Measurements from ENCODE around the gene PPM1L.
"Not testable (repeated sequence)": the region's sequence is repeated elsewhere in the genome, so short reads cannot be mapped to it uniquely, and the experiment has no call there.

PPM1L gene

DNA sequence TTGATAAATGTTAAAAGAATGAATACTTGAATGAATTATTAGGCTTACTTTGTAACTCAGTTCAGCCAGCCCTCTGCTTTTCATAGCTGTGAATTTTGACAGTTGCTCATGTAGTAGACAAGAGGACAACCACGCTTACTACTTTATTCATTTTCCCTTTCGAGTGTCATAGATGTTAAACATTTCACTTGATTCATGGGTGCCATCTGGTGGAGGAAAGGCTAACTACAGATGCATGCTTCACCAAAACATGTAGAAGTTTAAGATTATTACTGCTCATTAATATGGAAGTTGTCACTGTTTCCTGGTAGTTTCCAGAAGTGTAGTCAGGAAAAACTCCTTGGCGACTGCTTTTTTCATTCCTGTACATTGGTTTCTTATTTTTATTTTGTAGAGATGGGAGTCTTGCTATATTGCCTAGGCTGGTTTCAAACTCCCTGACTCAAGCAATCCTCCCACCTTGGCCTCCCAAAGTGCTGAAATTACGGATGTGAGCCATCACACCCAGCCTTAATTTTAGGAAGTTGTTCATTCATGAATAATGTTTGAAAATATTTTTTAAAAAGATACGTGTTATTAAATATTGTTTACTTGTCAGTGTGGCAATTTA is 186.0 kb downstream of the PPM1L start:
- DNase-seq, result no peak

DNA sequence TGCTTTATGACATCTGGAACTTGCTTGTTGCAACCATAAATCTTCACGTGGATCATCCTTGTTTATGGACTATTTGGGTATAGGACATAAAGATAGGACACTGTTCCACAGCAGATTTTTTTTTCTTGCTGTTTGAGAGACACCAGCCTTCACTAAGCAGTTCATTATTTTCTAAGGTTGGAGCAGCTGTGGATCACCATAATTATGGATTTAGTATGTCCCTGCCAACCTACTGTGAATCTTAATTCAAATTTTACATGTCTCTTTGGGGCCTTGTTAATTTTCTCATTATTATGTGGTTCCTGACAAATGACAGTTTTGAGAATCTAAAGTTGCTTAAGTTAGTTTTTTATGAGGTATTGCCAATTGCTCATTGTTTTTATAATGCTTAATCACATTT is 188.0 kb downstream of the PPM1L start:
- no peak for DNase-seq

DNA sequence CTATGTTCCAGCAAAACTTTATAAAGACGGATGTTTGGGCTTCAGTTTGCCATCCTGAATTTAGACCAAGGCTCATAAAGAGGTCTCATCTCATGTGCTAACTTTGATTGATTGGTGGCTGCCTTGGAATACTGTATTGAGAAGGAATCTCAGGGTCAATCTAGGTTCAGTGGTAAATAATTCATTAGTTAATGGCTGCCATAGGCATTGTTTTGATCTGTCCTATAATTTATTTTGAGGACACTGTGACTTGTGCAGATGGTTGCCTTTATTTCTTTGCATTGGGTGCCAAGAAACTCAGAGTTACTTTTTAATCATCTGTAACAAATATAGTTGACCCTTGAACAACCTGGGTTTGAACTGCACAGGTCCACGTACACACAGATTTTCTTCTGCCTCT is 189.3 kb downstream of the PPM1L start:
- no peak for DNase-seq

DNA sequence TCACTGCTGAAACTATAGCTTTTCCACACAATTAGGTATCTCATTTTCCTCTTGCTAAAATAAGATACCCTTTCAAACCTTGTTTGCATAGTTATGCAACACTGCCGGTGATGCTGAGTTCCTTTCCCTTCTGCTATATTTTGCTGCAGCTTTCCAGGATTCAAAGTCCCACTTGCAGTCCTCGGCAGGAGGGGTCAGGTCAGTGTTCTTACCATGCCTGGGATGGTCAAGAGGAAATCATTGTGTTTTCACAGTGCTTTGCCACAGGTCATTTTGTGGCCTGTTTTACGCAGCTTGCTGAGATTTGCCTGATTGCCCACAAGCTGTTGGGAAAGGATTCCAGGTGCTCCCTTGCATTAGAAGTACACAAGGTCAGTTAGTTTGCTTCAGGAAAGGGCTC is 192.2 kb downstream of the PPM1L start:
- no peak for DNase-seq

DNA sequence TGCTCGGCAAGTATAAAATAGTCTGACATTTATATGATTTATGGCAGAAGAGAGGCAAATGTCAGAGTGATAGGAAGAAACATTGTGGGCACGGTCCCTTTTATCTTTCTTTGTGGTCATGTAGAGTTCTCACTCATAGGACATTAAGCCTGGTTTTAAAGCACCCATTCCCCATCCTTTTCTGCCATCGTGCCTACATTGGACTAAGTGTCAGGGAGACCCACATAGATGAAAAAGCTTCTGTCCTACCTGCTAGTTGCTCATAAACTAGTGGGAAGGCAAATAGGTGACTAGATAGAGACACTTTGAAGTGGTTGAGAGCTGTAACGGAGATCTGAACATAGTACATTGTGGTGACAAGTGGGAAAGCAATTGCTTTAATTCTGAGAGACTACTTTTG is 193.4 kb downstream of the PPM1L start:
- DNase-seq, result no peak

DNA sequence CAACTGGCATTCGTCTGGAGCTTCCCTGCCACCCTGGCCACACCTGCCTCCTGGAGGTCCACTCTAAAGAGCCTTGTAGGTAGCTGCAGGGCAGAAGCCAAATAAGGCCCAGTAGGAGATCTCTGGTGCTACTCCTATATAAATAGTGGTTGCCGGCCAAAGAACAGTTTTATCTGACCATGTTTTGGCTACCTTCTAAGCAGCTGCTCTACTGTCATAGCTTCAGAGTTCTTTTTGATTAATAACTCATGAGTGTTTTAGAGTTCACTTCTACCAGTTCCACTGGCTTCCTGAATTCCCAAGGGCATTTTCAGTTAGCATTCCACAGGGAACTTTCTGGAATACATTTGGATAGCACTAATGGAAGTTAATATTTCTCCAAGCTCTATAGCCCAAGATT is 194.5 kb downstream of the PPM1L start:
- DNase-seq, result no peak

DNA sequence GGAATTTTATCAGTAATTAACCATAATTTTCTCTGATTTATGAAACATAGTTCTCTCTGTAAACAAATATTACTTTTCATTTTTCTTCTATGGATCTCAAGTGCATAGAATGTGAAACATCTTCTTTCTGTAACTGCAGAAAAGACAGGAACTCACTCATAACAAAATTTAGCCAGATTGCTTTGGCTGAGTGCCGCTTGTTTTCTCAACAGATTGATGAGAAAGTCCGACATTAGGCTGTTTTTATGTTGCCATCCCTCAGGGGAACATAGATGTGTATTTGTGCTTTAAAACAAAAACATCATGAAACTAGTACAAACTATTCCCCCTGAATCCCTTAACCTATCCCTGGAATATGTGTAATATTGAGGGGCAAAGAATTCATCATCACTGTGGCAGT is 194.9 kb downstream of the PPM1L start:
- DNase-seq, result no peak

DNA sequence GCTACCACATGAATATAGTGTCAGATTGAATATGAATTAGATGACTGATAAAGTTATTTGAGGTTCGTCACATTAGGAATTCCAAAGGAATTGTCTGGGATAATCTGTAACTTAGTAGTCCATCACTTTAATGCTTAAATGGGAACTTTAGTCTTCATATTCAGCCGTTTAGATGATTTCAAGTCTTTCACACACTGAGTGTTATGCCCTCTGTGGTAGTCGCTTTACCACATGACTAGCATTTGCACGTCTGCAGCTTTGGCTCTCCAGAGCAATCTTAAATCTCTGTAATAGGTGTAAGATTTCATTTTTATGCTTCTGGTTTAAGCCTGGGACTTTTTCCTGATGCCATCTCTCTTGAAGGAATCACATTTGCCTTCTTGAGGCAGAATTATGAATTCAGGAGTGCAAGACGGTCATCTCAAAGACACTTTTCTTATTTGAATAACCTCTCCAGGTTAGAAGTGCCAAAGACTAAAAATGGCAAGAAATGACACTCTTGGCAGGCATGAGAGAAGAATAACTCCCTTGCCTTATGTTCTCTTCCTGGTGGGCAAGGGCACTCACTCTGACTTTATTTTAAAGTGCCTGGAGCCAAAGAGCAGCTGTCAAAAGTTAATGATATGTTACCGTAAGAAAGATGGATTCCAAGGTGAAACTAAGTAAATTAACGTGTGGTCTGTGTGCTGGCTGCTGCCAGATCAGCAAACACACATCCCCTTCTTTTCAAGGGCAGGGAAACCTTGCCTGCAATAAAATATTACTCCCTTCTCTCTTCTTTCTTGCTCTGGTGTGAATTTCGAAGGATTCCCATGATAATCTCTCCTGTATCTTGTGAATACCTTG is 195.8 kb downstream of the PPM1L start:
- DNase-seq, result peak; percentile 34

DNA sequence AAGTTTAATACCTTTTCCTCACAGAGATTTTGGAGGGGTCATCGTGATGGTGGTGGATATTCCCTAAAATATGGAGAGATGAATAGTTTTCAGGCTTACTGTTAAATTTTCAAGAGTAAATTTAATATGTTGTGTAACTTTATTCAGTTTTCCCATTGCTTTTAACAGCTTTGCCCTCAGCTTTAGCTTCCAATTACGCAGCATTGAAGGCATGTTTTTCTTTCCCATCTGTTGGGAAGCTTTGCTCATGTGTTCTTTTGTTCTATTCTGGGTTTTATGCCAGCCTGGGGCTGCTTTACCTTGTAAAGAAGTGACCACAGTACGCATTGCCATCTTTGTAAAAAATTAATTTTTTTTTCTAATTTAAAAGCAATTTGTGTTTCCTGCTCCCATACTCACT is 197.7 kb downstream of the PPM1L start:
- peak; percentile 70 for DNase-seq

DNA sequence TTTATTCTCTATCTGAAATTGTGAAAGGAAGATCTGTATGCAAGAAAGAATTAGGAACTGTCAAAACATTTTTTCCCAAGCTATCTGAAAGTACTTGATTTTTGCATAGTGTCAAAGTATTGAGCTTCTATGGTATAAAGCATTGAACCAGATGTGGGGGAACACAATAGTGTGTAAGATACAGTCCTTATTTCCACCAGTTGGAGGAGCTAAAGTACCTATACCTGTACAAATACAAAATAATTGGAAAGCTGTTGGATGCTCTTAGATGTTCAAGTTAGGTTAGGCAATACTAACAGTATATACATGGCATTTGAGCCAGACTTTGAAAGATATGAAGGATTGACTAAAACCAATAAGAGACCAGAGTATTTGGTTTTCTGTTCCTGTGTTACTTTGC is 200.8 kb downstream of the PPM1L start:
- peak; percentile 17 for DNase-seq

DNA sequence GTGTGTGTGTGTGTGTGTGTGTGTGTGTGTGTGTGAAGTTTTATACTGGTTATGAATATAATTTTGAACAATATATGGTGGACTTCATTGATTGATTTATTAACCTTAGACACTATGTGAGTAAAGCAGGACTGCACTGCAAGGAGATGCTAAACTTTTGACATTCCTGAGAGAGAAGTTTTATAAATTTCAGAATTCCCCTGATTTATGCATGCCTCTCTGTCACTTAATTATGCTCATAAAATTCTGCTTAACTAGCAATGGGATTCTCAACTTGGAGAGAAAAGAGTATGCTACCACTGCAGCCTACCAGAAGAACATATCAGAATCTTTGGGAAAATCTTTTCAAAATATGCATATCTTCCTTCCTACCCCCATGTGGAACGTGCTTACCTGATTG is 204.5 kb downstream of the PPM1L start:
- DNase-seq, result no peak

DNA sequence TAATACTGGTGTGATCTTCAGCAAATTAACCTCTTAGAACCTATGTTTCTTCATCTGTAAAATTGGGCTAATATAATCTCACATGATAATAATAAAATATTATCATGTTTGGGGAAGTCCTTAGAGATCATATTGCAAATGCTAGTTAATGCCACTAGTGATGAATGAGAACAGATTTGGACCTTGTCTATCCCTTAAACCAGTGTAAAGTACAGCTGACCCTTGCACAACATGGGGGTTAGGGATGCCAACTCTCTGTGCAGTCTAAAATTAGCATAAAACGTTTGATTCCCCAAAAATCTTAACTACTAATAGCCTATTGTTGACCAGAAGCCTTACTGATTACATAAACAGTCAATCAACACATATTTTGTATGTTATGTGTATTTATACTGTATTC is 207.9 kb downstream of the PPM1L start:
- DNase-seq, result no peak

DNA sequence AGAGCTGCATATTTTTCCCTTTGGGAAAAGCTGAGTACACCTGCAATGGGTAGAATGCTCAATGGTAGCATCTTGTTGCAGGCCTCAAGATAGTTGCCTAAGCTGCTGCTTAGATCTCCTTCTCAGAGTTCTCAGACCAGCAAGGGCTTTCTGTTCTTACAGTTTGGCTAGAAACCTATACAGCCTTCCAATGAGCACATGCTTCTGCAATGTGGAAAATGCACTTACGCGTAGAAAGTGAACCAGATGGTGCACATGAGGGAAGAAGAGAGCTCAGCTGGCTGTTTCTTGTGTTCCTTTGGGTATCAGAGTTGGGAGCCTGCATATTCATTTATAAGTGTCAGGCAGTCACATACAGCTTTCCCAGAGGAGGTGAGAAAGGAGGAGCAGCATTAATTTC is 212.7 kb downstream of the PPM1L start:
- peak; percentile 64 for DNase-seq

DNA sequence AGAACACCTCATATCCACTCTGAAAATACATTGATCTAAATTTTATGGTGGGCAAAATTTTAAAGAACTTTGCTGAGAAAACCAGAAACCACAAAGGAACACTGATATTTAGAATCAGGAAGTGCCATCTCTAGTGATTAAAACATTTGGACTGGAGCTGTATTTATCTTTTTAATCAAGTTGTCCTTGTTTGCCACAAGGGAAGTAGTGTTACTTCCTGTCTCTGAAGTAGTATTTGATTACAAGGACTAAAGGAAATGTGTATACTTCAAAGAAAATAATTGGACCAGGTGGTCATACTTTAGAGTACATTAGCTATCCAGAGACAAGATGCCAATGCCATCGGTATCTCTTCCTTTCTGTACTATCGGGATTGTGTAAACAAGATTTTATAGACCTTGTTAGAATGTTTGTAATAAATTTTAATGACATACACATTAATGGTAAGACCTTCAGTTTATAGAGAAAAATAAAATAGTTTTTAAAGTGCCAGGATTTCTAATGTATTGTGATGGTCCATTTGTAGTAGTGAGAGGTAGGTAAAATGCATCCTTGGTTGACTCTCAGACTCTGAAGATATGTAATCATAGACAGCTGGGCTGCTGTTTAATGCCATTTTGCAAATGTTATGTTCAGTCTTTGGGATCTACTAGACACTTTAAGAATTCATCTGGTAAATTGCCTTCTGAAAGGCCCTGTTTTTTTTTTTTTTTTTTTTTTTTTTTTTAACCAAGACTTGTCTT is 217.2 kb downstream of the PPM1L start:
- DNase-seq, result no peak

DNA sequence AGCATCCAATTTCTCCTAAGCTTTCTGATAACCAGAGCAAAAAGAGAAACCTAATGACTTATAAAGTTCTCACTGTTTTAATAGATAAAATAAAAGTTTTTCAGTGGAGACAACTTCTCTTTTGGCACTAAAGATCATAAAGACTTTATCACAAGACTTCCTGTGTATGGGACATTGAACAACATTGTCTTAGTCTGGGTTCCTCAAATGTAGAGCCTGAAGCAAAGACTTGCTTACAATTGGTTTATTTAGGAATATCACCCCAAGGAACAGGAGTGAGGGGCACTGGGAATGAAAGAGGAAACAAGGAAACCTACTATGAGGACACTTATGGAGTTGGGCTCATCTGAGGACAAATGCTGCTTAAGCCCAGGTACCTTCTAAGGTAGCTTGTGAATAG is 221.7 kb downstream of the PPM1L start:
- no peak for DNase-seq

DNA sequence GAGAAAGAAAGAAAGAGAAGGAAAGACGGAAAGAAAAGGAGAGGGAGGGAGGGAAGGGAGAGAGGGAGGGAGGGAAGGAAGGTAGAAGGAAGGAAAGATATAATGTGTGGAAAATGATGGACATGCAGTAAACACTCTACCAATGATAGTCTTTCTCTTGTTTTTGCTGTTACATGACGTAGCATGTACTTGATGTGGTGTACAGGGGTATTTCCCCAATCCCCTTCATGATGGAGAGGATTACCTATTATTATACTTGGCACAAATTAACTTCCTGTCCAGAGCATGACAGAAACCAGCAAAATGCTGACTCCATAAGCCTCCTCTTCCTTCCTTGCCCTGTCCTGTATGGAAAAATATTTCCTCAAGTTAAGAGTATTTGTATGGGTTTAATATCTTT is 224.7 kb downstream of the PPM1L start:
- no peak for DNase-seq

DNA sequence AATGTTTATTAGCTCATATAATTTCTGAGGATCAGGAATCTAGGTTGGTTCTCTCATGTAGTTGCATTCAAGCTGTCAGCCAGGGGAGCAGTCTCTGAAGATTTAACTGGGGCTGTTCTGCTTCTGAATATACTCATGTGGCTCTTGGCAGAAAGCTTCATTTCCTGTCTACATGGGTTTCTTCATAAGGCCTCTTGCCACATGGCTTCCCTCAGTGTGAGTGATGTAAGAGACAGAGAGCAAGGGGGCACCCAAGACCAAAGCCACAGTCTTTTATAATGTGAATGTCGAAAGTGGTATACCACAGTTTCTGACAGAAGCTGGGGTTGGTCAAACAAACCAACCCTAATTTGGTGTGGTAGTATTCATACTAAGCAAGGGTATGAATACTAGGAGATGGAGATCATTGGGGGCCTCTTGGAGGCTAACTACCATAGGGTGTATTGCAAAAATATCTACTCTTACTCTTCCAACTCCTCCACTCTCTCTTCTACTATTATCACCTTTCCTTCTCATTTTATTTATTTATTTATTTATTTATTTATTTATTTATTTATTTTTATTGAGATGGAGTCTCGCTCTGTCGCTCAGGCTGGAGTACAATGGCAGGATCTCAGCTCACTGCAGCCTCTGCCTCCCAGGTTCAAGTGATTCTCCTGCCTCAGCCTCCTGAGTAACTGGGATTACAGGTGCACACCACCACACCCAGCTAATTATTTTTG is 225.3 kb downstream of the PPM1L start:
- no peak for DNase-seq

DNA sequence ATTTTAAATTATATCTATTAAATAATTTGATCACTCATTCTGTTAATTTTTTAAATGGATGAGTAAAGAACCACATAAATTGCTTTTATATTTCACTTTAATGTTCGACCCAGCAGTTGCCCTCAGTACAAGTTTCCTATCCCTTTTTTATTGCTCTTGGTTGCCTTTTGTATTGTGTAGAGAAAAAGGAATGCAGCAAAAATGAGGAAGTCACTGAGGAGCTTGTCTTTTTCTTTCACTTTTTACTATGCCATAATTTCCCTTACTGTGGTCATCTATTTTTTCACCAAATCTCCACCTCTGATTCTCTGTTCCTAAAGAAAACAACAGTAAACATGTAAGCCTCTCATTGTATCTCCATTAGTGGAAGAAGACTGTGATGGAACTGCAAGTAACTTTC is 226.5 kb downstream of the PPM1L start:
- no peak for DNase-seq

DNA sequence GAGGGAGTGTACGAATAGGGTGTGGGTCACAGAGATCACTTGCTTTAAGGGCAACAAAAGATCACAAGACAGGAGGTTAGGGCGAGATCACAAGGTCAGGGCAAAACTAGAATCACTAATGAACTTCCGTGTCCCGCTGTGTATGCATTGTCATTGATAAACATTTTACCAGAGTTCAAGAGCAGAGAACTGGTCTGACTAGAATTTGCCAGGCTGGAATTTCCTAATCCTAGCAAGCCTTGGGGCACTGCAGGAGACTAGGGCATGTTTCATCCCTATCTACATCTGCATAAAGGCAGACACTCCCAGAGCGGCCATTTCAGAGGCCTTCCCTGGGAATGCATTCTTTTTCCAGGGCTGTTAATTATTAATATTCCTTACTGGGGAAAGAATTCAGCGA is 227.9 kb downstream of the PPM1L start:
- not testable (repeated sequence) for DNase-seq

DNA sequence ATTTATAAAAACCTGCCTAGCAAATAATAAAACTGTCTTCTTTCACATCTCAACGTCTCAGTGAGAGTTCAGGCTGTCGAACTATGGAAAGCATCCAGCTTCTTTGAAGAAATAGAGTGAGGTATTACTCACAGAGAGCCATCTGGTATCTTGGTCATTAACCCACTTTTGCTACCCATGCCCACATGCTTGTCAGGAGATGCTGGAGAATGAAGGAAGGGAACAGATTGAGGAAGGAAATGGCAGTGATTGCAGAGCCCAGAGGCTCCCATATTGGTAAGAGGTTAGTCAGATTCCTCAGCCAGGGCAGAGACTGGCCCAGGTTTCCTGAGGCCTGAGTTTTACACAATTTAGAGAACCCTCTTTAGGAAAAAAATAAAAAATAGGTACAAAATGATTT is 230.0 kb downstream of the PPM1L start:
- DNase-seq, result peak; percentile 98

DNA sequence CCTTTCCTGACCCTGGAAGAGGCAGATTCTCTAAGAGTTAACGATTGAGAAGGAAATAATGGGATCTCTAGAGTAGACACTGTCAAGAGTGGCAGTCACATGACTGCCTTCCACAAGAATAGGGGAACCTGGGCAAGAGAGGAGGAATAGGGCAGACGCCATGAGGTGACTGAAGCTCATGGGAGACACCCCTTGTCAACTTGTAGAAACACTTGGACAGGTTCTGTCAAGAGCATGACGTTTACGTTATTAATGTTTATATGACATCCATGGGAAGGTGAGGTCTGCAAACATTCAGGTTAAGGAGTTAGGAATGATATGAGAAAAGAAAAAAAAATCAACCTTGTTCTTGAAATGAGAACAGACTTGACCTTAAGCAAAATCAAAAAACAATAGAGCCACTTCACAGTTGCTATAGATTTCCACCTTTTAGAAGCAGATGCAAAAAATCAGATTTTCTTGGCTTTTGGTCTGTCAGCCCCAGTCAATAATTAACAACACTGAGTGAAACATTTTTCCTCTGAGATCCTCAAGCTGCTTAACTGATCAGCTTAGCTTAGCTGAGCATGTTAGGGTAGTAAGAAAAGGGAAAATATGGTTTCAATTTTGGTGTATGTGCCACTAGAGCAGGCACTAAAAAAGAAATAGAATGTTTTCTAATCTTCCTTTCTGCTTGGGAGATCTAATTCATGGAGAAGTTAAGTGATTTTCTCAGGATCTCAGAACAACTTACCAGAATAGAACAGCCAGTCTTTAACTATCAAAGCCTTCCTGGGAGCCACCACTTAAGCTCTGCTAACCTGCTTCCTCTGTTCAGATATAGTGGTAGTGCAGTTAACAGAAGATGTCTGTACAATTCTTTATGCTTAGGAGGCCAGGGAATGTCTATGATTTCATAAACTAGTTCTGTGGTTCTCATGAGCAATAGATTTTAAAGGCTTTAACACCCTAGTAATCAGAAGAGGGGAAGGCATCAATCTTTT is 232.2 kb downstream of the PPM1L start:
- no peak for DNase-seq

DNA sequence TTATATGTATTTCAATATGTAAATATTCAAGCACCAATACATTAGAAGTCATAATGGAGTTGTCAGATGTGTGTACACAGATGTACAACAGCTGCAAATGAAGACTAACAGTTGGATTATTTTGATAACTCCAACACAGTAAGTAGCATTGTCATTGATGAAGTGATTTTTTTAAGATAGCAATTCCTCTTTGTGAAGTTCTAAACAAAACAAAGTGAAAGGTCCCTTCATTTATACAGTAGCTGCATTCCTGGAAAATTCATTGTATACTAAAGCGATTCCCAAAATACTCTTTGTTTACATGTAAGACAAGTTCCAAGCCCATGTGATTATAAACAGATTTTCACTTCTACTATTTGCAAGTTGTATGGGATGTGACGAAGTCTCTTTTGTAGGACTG is 234.4 kb downstream of the PPM1L start:
- DNase-seq, result no peak

All from DMS 273 treated with DMSO at 0.1 percent for 48 hours (cell line).